HG03342 (cell line): Measurements from ENCODE around the gene ZNF396.

Experiments used
- ATAC-seq: cut with Tn5 transposase; IDR thresholded peaks from one replicate; pipeline ENCODE4 v1.9.1; 2021; ENCODE audit warnings: mild to moderate bottlenecking, moderate library complexity; ENCODE audit not compliant: unreplicated experiment

ZNF396 gene

GRCh38 chr18:35376742-35377695, at the start of gene ZNF396:
TSS of gene ZNF396 (minus strand) at chr18:35377337. CDS start at chr18:35374292, 3,045 bp downstream.
- peak; percentile 86 for ATAC-seq

- ATAC-seq = no peak
These were observed 49.6 kb upstream of the ZNF396 start for GRCh38 chr18:35426786-35427185.

- no peak for ATAC-seq
These were observed 47.2 kb upstream of the ZNF396 start for GRCh38 chr18:35424356-35424755.

GRCh38 chr18:35422237-35422636, 45.1 kb upstream of the ZNF396 start:
- no peak for ATAC-seq

GRCh38 chr18:35418610-35419009, 41.5 kb upstream of the ZNF396 start:
- ATAC-seq = no peak

- ATAC-seq = no peak
These were observed 40.1 kb upstream of the ZNF396 start for GRCh38 chr18:35417223-35417622.

GRCh38 chr18:35415511-35416073, 38.5 kb upstream of the ZNF396 start:
- ATAC-seq = no peak

- ATAC-seq = no peak
These were observed 36.0 kb upstream of the ZNF396 start for GRCh38 chr18:35413163-35413511.

- ATAC-seq = no peak
These were observed 34.7 kb upstream of the ZNF396 start for GRCh38 chr18:35411625-35412351.

GRCh38 chr18:35410561-35410960, 33.4 kb upstream of the ZNF396 start:
- peak; percentile 70 for ATAC-seq

- no peak for ATAC-seq
These were observed 32.8 kb upstream of the ZNF396 start for GRCh38 chr18:35409911-35410310.

- ATAC-seq = no peak
These were observed 31.7 kb upstream of the ZNF396 start for GRCh38 chr18:35408843-35409261.

GRCh38 chr18:35407871-35408481, 30.8 kb upstream of the ZNF396 start:
- ATAC-seq = peak; percentile 43

- ATAC-seq = no peak
These were observed 29.5 kb upstream of the ZNF396 start for GRCh38 chr18:35406666-35407065.

GRCh38 chr18:35397976-35398375, 20.8 kb upstream of the ZNF396 start:
- no peak for ATAC-seq

GRCh38 chr18:35393716-35394115, 16.6 kb upstream of the ZNF396 start:
- ATAC-seq = no peak

- ATAC-seq = no peak
These were observed 15.2 kb upstream of the ZNF396 start for GRCh38 chr18:35392375-35392774.

- no peak for ATAC-seq
These were observed 14.0 kb upstream of the ZNF396 start for GRCh38 chr18:35390951-35391700.

- ATAC-seq = no peak
These were observed 12.0 kb upstream of the ZNF396 start for GRCh38 chr18:35389095-35389618.

GRCh38 chr18:35387152-35387571, 10.0 kb upstream of the ZNF396 start:
- no peak for ATAC-seq
